ENCODE measurements around the gene GATA1.

DNA sequence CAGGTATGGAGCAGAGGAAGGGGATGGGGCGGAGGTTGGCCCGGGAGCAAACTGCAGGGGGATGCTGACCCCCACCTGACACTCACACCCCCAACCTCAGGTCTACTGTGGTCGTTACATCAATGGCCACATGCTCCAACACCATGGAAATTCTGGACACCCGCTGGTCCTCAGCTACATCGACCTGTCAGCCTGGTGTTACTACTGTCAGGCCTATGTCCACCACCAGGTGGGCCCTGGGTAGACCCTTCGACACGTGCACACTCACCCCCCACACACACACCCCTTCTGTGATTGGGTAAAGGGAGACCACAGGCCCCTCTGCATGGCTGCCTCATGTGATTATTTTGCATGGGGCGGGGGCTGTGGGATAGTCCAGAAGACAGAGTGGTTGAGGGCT is 37.7 kb downstream of the GATA1 start:
- TF ChIP-seq, protein P1, sequence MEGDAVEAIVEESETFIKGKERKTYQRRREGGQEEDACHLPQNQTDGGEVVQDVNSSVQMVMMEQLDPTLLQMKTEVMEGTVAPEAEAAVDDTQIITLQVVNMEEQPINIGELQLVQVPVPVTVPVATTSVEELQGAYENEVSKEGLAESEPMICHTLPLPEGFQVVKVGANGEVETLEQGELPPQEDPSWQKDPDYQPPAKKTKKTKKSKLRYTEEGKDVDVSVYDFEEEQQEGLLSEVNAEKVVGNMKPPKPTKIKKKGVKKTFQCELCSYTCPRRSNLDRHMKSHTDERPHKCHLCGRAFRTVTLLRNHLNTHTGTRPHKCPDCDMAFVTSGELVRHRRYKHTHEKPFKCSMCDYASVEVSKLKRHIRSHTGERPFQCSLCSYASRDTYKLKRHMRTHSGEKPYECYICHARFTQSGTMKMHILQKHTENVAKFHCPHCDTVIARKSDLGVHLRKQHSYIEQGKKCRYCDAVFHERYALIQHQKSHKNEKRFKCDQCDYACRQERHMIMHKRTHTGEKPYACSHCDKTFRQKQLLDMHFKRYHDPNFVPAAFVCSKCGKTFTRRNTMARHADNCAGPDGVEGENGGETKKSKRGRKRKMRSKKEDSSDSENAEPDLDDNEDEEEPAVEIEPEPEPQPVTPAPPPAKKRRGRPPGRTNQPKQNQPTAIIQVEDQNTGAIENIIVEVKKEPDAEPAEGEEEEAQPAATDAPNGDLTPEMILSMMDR (IDR thresholded peaks at IDR 0.05; ENCODE audit: low read length), result no peak
- no peak for TF ChIP-seq EZH2 (optimal IDR thresholded peaks at IDR 0.05; ENCODE audit: low read depth, low read length)
